Ascending aorta (tissue), 2 donors: ENCODE results near the gene PRDM2. TPM values are rescaled to one million over a fixed set of nuclear protein-coding genes. Genes with fewer than 3 reads are reported as not detected.

Source experiments
- DNase-seq, 2 donors: peaks; one replicate each; pipeline ENCODE4 v3.0.0-alpha.2; 2019; ENCODE audit warnings: low spot score in 2 of 2
- H3K27ac ChIP-seq, 2 donors: fragments of 200-600 bp; sonication (generic); one replicate each; pipeline ENCODE4 v1.5.1; 2016 to 2017; ENCODE audit warnings: mild to moderate bottlenecking in 1 of 2
- H3K27me3 ChIP-seq: fragments of 200-600 bp; sonication (generic); one replicate; pipeline ENCODE4 v1.5.1; 2017
- H3K36me3 ChIP-seq, 2 donors: fragments of 200-600 bp; sonication (generic); one replicate each; pipeline ENCODE4 v1.5.1; 2016
- H3K4me1 ChIP-seq, 2 donors: fragments of 200-600 bp; sonication (generic); one replicate each; pipeline ENCODE4 v1.5.1; 2016 to 2017; ENCODE audit warnings: mild to moderate bottlenecking in 1 of 2
- H3K4me3 ChIP-seq, 2 donors: fragments of 200-600 bp; sonication (generic); one replicate each; pipeline ENCODE4 v1.5.1; 2016 to 2017; ENCODE audit warnings: mild to moderate bottlenecking in 1 of 2
- H3K9me3 ChIP-seq, 2 donors: fragments of 200-600 bp; sonication (generic); one replicate each; pipeline ENCODE4 v1.5.1; 2016
- intact Hi-C: fragments of 100-400 bp; cut with DNase I; formaldehyde crosslinking; loops from one replicate; pipeline ENCODE4 v1.15.1; 2023
- total RNA-seq: library from RNA; depleted of rRNA; stranded (reverse); fragments of >200 nt; gene quantifications from one replicate; pipeline ENCODE4 v1.1.0, GENCODE V29; 2016
- TF ChIP-seq, protein P1 (sequence below), 3 experiments: fragments of 200-600 bp in 2 of 3; fragments of 450-650 bp in 1 of 3; sonication (generic) in 2 of 3; IDR thresholded peaks; one replicate each; pipeline ENCODE4 v1.5.1; 2016 to 2019; ENCODE audit warnings: antibody characterized with exemption in 3 of 3, mild to moderate bottlenecking in 1 of 3, moderate library complexity in 1 of 3

PRDM2 gene
- total RNA-seq, 1 donor from 2014 or later, result 27.2 TPM

DNA sequence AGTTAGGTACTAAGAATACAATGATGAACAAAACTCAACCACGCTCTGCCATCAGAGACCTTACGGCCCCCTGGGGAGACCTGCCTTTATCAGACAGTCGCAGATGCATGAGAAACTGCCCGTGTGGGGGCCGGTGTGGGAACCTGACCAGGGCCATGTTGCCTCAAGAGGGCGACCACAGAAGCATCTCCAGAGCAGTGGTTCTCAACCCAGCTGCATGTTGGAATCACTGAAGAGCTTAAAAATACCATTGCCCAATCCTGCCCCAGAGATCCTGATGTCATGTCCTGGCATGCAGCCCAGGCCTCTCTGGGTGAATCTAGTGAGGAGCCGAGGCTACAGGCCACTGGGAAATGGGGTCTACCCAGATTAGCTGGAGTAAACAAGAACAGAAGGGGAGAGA lies 108.7 kb downstream of the PRDM2 start:
- intact Hi-C loops, result no loop called here
- DNase-seq, result no peak
- TF ChIP-seq, protein P1, sequence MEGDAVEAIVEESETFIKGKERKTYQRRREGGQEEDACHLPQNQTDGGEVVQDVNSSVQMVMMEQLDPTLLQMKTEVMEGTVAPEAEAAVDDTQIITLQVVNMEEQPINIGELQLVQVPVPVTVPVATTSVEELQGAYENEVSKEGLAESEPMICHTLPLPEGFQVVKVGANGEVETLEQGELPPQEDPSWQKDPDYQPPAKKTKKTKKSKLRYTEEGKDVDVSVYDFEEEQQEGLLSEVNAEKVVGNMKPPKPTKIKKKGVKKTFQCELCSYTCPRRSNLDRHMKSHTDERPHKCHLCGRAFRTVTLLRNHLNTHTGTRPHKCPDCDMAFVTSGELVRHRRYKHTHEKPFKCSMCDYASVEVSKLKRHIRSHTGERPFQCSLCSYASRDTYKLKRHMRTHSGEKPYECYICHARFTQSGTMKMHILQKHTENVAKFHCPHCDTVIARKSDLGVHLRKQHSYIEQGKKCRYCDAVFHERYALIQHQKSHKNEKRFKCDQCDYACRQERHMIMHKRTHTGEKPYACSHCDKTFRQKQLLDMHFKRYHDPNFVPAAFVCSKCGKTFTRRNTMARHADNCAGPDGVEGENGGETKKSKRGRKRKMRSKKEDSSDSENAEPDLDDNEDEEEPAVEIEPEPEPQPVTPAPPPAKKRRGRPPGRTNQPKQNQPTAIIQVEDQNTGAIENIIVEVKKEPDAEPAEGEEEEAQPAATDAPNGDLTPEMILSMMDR (IDR thresholded peaks at IDR 0.05), result no peak
- Histone ChIP-seq H3K27me3 (no peaks in the 10 kb centered on the region), H3K27ac (no peak overlapping the region), H3K36me3 (peaks cover 0 to 5% of the 10 kb centered on the region in 2 donors), H3K4me1 (no peaks in the 10 kb centered on the region), H3K4me3 (no peak overlapping the region), H3K9me3 (no peaks in the 10 kb centered on the region)

- Histone ChIP-seq H3K4me1 (no peaks in the 10 kb centered on the region), H3K9me3 (no peaks in the 10 kb centered on the region), H3K27me3 (no peaks in the 10 kb centered on the region), H3K27ac (no peak overlapping the region), H3K36me3 (peaks cover 0 to 5% of the 10 kb centered on the region in 2 donors), H3K4me3 (no peak overlapping the region)
- TF ChIP-seq, protein P1 (IDR thresholded peaks at IDR 0.05), result no peak
- no peak for DNase-seq
- intact Hi-C loops, result loop anchor here (5.0 kb wide), 1 partner anchor 142 kb away; no protein-coding TSS in a partner anchor
Observed at GRCh38 chr1:13809461-13810159, 109.6 kb downstream of the PRDM2 start.

DNA sequence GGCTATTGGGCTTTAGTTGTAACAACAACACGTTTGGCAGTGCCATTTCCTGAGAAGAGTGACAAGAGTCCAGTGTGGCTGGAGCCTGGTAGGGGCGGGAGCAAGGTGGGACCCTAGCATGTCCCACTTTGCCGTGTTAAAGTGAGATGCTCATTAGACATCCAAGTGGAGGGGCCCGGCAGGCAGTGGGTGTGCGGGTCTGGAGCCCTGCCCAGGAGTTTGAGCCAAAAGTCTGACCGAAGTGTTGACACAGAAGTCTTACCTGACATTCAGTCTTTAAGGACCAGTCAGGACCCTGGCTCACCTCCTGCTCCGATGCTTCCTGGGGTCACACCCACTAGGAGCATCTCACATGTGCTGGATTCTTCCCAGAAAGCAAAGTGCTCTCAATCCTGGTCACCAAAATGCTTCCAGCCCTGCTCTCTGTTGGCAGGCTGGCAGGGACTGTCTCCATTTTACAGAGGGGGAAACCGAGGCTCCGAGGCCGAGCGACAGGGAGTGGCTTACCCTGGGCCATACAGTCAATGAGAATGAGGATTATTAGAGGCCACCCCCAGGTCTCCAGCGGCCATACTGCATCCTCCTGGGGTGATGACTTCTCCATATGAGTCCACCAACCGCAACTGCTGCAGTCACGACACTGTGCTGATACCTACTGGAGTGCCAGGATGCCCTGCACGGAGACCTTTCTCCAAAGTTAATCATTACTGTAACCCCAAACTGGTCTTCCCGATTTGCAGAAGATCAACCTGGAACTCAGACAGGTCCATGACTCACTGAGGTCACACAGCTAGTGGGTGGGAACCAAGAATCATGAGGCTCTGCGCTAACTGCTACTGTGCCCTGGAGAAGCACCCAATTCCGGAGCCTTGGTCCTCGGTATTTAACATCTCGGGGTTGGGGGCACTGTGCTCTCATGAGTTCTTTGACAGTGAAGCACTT lies 112.7 kb downstream of the PRDM2 start:
- TF ChIP-seq, protein P1 (IDR thresholded peaks at IDR 0.05), result no peak
- Histone ChIP-seq H3K27ac (no peak overlapping the region), H3K36me3 (peaks cover 0 to 8% of the 10 kb centered on the region in 2 donors), H3K9me3 (no peaks in the 10 kb centered on the region), H3K4me3 (no peak overlapping the region), H3K4me1 (no peaks in the 10 kb centered on the region), H3K27me3 (no peaks in the 10 kb centered on the region)
- DNase-seq, result no peak
- intact Hi-C loops, result loop anchor here (5.0 kb wide), 1 partner anchor 145 kb away; no protein-coding TSS in a partner anchor

- peaks cover 1 to 8% of the 10 kb centered on the region in 2 donors for H3K36me3 ChIP-seq
- H3K4me3 ChIP-seq, result no peak overlapping the region
- no peaks in the 10 kb centered on the region for H3K27me3 ChIP-seq
- H3K4me1 ChIP-seq, result no peaks in the 10 kb centered on the region
- H3K27ac ChIP-seq, result no peak overlapping the region
- TF ChIP-seq, protein P1 (IDR thresholded peaks at IDR 0.05), result peak; percentile 39 to 59 (median 58)
- DNase-seq, result no peak
- intact Hi-C loops, result loop anchor here (5.0 kb wide), 1 partner anchor 146 kb away; no protein-coding TSS in a partner anchor
- no peaks in the 10 kb centered on the region for H3K9me3 ChIP-seq
Observed at GRCh38 chr1:13813398-13814012, 113.5 kb downstream of the PRDM2 start.

GRCh38 chr1:13814131-13814530 lies 114.1 kb downstream of the PRDM2 start:
- intact Hi-C loops, result loop anchor here (5.0 kb wide), 1 partner anchor 147 kb away; no protein-coding TSS in a partner anchor
- H3K27ac ChIP-seq, result no peak overlapping the region
- DNase-seq, result no peak
- TF ChIP-seq, protein P1 (IDR thresholded peaks at IDR 0.05), result no peak
- no peak overlapping the region for H3K4me3 ChIP-seq
- H3K27me3 ChIP-seq, result no peaks in the 10 kb centered on the region
- H3K36me3 ChIP-seq, result peaks cover 4 to 5% of the 10 kb centered on the region in 2 donors
- no peaks in the 10 kb centered on the region for H3K4me1 ChIP-seq
- H3K9me3 ChIP-seq, result no peaks in the 10 kb centered on the region
